ENCODE data around the gene SLC12A3.

The SLC12A3 gene

DNA sequence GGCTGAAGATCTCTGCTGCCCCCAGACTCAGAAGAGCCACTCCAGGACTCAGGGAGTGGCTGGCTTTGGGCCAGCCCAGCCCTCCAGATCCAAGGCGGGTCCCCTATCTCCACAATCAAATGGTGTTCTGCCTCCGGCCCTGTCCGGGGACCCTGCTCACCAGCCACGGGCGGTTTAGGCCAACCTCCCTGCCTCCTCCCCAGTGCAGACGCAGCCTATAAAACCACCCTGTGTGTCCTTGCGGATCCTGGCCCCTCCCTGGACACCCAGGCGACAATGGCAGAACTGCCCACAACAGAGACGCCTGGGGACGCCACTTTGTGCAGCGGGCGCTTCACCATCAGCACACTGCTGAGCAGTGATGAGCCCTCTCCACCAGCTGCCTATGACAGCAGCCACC is at the start of gene SLC12A3:
Gene SLC12A3 (plus strand): TSS at position 248 of the 400 bp plus-strand sequence. CDS start 29 bp downstream, at position 277.
- in situ Hi-C loops (cut with MboI; ENCODE audit: low sequenced_read_pairs), result loop anchor here (5.0 to 10.0 kb wide), 2 partner anchors 87 to 300 kb away; no protein-coding TSS in a partner anchor

DNA sequence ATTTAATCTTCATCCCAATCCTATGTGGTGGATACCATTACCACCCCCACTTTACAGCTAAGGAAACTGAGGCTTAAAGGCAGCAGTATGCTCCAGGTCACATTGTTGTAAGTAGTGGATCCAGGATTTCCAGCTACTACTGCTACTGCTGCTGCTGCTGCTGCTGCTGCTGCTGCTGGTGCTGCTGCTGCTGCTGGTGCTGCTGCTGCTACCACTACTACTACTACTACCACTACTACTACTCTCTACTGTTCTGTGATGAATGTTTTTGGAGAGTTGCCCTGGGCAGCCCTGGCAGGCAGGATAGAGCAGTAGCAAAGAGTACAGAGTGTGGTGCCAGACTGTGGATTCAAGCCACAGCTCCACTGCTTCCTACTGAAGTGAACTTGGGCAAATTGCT is 49.3 kb upstream of the SLC12A3 start:
- in situ Hi-C loops (cut with MboI; ENCODE audit: low sequenced_read_pairs), result no loop called here

- in situ Hi-C loops (cut with MboI; ENCODE audit: low sequenced_read_pairs), result no loop called here
These were observed 48.0 kb upstream of the SLC12A3 start for GRCh38 chr16:56817056-56817455.

GRCh38 chr16:56817938-56818337 is 47.1 kb upstream of the SLC12A3 start:
- in situ Hi-C loops (cut with MboI; ENCODE audit: low sequenced_read_pairs), result no loop called here

DNA sequence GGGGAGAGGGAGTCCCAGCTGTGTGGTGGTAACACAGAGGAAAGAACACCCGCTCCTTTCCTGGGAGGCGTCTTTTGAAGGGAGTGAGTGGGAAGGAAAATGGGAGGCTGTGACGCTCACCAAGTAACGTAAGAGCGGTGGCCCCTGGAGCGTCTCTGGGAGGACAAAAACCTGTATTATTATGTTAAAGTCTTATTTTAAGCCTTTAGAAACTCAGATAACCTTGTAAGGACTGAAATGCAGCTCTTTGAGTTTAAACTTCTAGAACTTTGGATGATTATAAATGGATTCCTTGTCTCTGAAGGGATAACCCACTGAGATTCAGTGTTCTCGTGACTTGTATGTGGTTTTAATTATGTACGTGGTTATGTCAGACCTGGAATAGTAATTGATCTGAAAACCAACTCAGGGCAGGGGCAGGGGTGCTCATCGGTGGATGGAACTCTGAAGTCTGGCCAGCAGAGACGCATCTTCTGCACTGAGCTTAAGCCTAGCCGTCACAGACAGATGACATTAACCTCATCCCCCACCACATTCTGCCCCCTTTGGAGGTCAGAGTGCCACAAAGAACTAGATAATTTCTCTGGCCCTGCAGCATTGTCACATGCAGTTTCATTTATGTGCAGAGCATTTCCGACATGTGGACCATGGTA is 41.8 kb upstream of the SLC12A3 start:
- in situ Hi-C loops (cut with MboI; ENCODE audit: low sequenced_read_pairs), result no loop called here

DNA sequence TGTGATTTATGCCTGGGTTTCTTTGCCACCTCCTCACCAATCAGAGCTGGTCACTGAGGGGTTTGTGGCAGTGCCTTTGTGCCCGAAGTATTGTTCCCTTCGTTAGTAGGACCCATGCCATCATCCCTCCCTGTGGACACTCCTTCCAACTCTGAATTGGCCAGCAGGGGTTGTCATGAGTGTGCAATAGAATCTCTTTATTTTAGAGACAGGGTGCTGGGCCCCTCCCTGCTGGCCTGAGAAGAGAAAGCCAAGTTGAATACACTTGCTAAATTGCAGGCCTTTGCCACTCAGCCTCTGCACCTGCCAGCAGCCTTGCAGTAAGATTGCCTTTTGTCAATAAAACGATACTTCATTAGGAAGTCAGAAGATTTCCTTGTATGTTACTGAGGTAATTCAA is 40.7 kb upstream of the SLC12A3 start:
- in situ Hi-C loops (cut with MboI; ENCODE audit: low sequenced_read_pairs), result no loop called here

- in situ Hi-C loops (cut with MboI; ENCODE audit: low sequenced_read_pairs), result no loop called here
These were observed 40.2 kb upstream of the SLC12A3 start for GRCh38 chr16:56824804-56825203.

GRCh38 chr16:56825826-56826225 is 39.2 kb upstream of the SLC12A3 start:
- in situ Hi-C loops (cut with MboI; ENCODE audit: low sequenced_read_pairs), result no loop called here

DNA sequence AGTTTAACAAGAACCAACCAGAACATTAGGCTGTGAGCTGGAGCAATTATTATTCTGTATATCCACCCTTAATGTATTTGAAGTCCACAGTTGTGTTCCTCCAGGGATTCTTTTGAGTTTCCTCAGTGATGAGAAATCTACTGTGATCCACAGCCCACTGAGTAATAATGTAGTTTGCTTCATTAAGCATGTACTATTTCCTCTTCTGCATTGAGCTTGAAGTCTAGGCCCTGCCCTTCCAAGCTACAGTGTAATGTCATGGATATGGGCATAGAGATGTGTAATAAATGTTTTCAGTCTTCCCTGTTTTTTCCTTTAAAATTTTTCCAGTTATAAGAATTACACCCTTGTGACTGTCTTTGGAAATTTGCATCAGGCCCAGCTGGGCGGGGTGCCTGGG is 36.4 kb upstream of the SLC12A3 start:
- in situ Hi-C loops (cut with MboI; ENCODE audit: low sequenced_read_pairs), result no loop called here

DNA sequence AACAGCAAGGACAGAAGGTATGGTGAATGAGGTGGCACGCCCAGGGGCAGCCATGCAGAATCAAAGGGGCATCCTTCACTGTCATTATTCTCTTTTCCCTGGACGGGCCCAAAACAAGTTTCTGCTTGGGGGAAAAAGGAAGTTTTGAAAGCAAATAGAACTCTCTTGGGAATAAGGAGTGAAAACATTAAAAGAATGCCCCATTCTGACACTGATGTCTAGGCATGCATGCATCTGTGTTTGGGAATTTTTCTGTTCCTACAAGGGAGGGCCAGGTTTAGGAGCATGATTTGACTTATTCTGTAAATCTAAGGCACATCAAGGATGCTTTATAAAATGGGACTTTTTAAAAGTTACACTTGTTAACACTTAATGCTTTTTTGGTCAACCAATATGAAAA is 34.3 kb upstream of the SLC12A3 start:
- in situ Hi-C loops (cut with MboI; ENCODE audit: low sequenced_read_pairs), result no loop called here

GRCh38 chr16:56832768-56833167 is 32.2 kb upstream of the SLC12A3 start:
- in situ Hi-C loops (cut with MboI; ENCODE audit: low sequenced_read_pairs), result no loop called here

DNA sequence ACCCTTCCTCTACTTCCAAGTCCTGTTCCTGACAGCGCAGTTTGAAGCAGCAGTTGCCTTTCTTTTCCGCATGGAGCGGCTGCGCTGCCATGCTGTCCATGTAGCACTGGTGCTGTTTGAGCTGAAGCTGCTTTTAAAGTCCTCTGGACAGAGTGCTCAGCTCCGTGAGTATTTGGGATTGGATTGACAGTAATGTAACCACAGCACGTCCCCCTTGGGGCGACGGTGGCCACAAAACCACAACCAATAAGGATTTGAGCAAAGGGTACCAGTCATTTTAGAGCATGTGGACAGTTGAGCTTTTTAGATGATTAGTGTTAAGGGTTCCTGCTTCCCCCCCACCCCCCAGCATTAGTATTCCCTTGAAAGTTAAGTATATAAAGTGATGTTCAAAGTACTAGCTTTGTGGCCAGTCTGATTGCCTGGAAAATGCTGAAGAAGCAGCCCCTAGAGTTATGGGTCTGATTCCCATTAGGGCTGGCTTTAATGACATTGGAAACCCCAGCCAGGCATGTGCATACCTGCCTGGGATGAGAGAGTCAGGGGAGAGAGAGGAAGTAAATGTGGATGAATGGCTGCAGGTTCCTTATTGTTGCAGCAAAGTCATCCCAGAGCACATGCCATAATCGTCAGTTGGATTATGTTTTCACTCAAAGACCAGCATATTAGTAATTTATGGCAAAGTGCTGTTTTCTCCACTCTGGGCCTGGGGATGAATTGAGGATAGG is 31.6 kb upstream of the SLC12A3 start:
- in situ Hi-C loops (cut with MboI; ENCODE audit: low sequenced_read_pairs), result no loop called here

GRCh38 chr16:56835320-56835719 is 29.7 kb upstream of the SLC12A3 start:
- in situ Hi-C loops (cut with MboI; ENCODE audit: low sequenced_read_pairs), result no loop called here

GRCh38 chr16:56836410-56837230 is 28.4 kb upstream of the SLC12A3 start:
- in situ Hi-C loops (cut with MboI; ENCODE audit: low sequenced_read_pairs), result no loop called here

GRCh38 chr16:56838622-56839337 is 26.2 kb upstream of the SLC12A3 start:
- in situ Hi-C loops (cut with MboI; ENCODE audit: low sequenced_read_pairs), result no loop called here

GRCh38 chr16:56841233-56841632 is 23.8 kb upstream of the SLC12A3 start:
- in situ Hi-C loops (cut with MboI; ENCODE audit: low sequenced_read_pairs), result no loop called here

- in situ Hi-C loops (cut with MboI; ENCODE audit: low sequenced_read_pairs), result no loop called here
These were observed 23.3 kb upstream of the SLC12A3 start for GRCh38 chr16:56841659-56842058.

DNA sequence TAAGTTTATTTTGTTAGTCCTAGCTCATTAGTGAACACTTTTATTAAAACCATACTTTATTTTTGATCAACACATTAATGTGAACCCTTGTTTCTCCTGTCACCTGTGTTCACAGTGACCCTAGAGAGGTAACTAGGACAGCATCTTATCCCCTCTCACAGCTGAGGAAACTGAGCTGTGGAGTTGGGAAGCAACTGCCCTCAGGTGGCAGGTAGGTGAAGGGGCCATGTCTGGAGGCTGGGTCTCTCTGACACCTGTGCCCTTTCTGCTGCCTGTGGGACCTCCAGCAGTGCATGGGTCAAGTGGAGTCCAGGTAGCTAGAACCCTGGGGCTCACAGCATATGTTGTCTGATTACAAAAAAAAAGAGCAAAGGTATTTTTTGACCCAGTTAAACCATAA is 22.9 kb upstream of the SLC12A3 start:
- in situ Hi-C loops (cut with MboI; ENCODE audit: low sequenced_read_pairs), result no loop called here

- in situ Hi-C loops (cut with MboI; ENCODE audit: low sequenced_read_pairs), result no loop called here
These were observed 21.0 kb upstream of the SLC12A3 start for GRCh38 chr16:56844056-56844455.

DNA sequence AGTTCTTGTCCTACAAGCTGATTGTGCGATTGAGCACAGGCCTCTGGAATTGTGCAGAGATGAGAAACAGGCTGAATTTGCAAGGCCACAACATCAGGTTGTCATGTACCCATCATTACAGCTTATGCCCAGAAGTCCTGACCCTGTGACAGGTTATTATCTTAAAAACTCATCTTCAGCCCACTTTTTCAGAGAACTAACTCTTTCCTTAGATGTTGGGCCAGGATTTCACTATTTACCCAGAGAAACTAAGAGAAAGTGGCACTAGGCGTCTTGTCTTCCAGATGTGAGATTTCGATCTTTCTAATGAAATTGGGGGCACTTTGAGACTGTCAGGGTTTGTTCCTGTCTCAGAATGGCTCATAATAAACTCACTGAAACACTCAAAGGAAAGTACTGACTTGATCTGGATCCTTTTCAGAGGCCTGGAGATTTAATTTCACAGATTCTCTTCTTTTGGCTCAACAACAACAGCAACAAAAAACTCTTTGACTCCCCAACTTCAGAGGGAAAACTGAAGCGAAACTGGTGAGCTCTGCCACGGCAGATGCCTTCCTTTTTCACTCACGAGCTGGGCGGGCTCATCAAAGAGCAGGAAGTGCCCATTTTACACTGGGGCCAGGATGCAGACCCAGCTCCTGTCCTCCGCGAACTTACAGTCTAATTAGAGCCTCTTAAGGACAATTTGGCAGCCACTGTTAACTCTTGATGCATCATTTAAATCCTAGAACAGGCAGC is 17.7 kb upstream of the SLC12A3 start:
- in situ Hi-C loops (cut with MboI; ENCODE audit: low sequenced_read_pairs), result no loop called here

Data from HL-60/S4 (cell line).